ENCODE data around the gene NPHP1.
"Not testable (repeated sequence)": the region's sequence is repeated elsewhere in the genome, so short reads cannot be mapped to it uniquely, and the experiment has no call there.

The NPHP1 gene

GRCh38 chr2:110103061-110103961 is 101.5 kb downstream of the NPHP1 start:
- DNase-seq: no peak

- no peak for DNase-seq
Measured at GRCh38 chr2:110101901-110102803, 102.7 kb downstream of the NPHP1 start.

- peak; percentile 93 for DNase-seq
Measured at GRCh38 chr2:110101280-110101844, 103.5 kb downstream of the NPHP1 start.

GRCh38 chr2:110100880-110101279 is 103.9 kb downstream of the NPHP1 start:
- not testable (repeated sequence) for DNase-seq

GRCh38 chr2:110100480-110100879 is 104.3 kb downstream of the NPHP1 start:
- DNase-seq: no peak

- no peak for DNase-seq
Measured at GRCh38 chr2:110099471-110100225, 105.2 kb downstream of the NPHP1 start.

GRCh38 chr2:110099038-110099425 is 105.8 kb downstream of the NPHP1 start:
- no peak for DNase-seq

- DNase-seq: no peak
Measured at GRCh38 chr2:110097506-110098220, 107.2 kb downstream of the NPHP1 start.

- DNase-seq: no peak
Measured at GRCh38 chr2:110095994-110096633, 108.7 kb downstream of the NPHP1 start.

GRCh38 chr2:110094884-110095534 is 109.8 kb downstream of the NPHP1 start:
- DNase-seq: not testable (repeated sequence)

- DNase-seq: not testable (repeated sequence)
Measured at GRCh38 chr2:110093924-110094323, 110.9 kb downstream of the NPHP1 start.

- DNase-seq: not testable (repeated sequence)
Measured at GRCh38 chr2:110090164-110090563, 114.6 kb downstream of the NPHP1 start.

- DNase-seq: not testable (repeated sequence)
Measured at GRCh38 chr2:110083757-110084156, 121.1 kb downstream of the NPHP1 start.

- not testable (repeated sequence) for DNase-seq
Measured at GRCh38 chr2:110083162-110083561, 121.7 kb downstream of the NPHP1 start.

- not testable (repeated sequence) for DNase-seq
Measured at GRCh38 chr2:110078104-110078503, 126.7 kb downstream of the NPHP1 start.

- not testable (repeated sequence) for DNase-seq
Measured at GRCh38 chr2:110075896-110076295, 128.9 kb downstream of the NPHP1 start.

Measured in NCI-H510A treated with DMSO at 0.1 percent for 48 hours (cell line).